ENCODE results near the gene RAI2. TPM values are rescaled to one million over a fixed set of nuclear protein-coding genes. Genes with fewer than 3 reads are reported as not detected.

Gene RAI2
- total RNA-seq, 1 donor from 2014 or later = 0.52 TPM

DNA sequence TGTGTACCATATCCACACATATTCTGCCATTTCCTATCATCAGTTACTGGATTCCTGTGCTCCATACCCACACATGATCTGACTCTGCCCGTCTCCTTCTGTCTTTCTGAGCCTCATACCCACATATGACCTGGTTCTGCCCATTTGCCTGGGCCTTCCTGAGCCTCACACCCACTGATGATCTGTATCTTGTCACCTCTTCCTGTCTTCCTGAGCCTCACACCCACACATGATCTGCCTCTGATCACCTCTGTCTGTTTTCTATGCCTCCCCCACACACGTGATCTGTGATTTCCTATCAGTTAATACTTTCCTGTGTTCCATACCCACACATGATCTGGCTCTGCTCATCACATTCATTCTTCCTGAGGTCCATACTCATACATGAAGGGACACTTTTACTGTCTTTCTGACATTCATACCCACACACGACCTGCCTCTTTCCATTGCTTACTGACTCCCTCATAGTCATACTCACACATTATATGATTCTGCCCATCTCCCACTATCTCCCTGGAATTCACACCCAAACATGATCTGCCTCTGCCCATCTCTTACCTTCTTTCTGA, 91.3 kb downstream of the RAI2 start:
- H3K4me3 ChIP-seq (ENCODE audit: low read length in 3 of 3) = no peak overlapping the region
- H3K9me3 ChIP-seq (ENCODE audit: control insufficient read depth in 3 of 3, low read length in 3 of 3) = peaks cover 0 to 3% (median 0%) of the 10 kb centered on the region in 3 donors
- H3K36me3 ChIP-seq (ENCODE audit: control insufficient read depth in 3 of 3, insufficient read depth in 3 of 3, low read length in 3 of 3) = no peaks in the 10 kb centered on the region
- H3K27ac ChIP-seq (ENCODE audit: low read depth, low read length) = no peak overlapping the region
- H3K27me3 ChIP-seq (ENCODE audit: control insufficient read depth in 3 of 3, insufficient read depth in 3 of 3, low read length in 3 of 3) = peaks cover 0 to 34% (median 13%) of the 10 kb centered on the region in 3 donors
- H3K4me1 ChIP-seq (ENCODE audit: control insufficient read depth in 3 of 3, insufficient read depth in 3 of 3, low read length in 3 of 3) = no peaks in the 10 kb centered on the region
- no peak overlapping the region for H3K9ac ChIP-seq (ENCODE audit: low read depth in 1 of 3, low read length in 3 of 3)

DNA sequence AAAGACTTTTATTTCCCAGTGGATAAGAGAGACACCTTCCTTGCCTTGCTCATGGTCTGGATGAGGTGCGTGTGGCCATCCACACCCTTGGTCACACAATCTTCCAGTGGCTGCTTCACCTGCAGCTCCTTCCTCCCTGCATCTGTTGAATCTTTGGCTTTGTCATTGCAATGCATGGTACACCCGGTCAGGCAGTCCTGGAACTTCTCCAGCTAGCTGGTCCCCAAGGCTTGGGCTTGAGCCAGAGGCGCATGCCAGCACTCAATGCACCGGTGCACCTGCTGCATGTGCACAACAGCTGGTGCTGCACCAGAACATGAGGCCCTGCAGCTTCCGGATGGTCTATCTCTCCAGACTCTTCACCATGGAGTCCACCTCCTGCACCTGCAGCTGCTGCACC, 92.1 kb downstream of the RAI2 start:
- Histone ChIP-seq H3K36me3 (ENCODE audit: control insufficient read depth in 3 of 3, insufficient read depth in 3 of 3, low read length in 3 of 3) (no peaks in the 10 kb centered on the region), H3K27ac (ENCODE audit: low read depth, low read length) (no peak overlapping the region), H3K4me3 (ENCODE audit: low read length in 3 of 3) (no peak overlapping the region), H3K9me3 (ENCODE audit: control insufficient read depth in 3 of 3, low read length in 3 of 3) (peaks cover 0 to 3% (median 0%) of the 10 kb centered on the region in 3 donors), H3K4me1 (ENCODE audit: control insufficient read depth in 3 of 3, insufficient read depth in 3 of 3, low read length in 3 of 3) (no peaks in the 10 kb centered on the region), H3K27me3 (ENCODE audit: control insufficient read depth in 3 of 3, insufficient read depth in 3 of 3, low read length in 3 of 3) (peaks cover 0 to 28% (median 9%) of the 10 kb centered on the region in 3 donors), H3K9ac (ENCODE audit: low read depth in 1 of 3, low read length in 3 of 3) (no peak overlapping the region)

DNA sequence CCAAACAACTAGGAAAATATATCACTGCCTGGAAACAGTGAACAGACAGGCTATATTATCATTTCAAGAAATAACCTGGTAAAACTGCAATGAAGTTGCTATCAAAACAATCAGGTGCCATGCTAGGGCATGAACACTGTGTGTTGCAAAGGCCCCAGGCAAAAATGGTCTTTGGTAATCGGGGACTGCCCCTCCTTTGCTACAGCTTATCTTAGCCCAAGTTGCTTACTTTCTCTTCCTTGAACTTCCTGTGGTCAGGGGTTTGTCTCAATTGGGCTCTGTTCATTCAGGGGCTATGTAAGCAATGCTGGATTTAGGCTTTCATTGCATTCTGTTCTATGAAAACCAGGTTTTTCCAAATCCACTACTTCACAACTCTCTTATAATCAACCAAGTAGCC, 93.4 kb downstream of the RAI2 start:
- no peak overlapping the region for H3K27ac ChIP-seq (ENCODE audit: low read depth, low read length)
- peaks cover 0 to 3% (median 0%) of the 10 kb centered on the region in 3 donors for H3K9me3 ChIP-seq (ENCODE audit: control insufficient read depth in 3 of 3, low read length in 3 of 3)
- peaks cover 0 to 22% (median 2%) of the 10 kb centered on the region in 3 donors for H3K27me3 ChIP-seq (ENCODE audit: control insufficient read depth in 3 of 3, insufficient read depth in 3 of 3, low read length in 3 of 3)
- H3K4me3 ChIP-seq (ENCODE audit: low read length in 3 of 3) = no peak overlapping the region
- H3K4me1 ChIP-seq (ENCODE audit: control insufficient read depth in 3 of 3, insufficient read depth in 3 of 3, low read length in 3 of 3) = no peaks in the 10 kb centered on the region
- no peak overlapping the region for H3K9ac ChIP-seq (ENCODE audit: low read depth in 1 of 3, low read length in 3 of 3)
- no peaks in the 10 kb centered on the region for H3K36me3 ChIP-seq (ENCODE audit: control insufficient read depth in 3 of 3, insufficient read depth in 3 of 3, low read length in 3 of 3)

DNA sequence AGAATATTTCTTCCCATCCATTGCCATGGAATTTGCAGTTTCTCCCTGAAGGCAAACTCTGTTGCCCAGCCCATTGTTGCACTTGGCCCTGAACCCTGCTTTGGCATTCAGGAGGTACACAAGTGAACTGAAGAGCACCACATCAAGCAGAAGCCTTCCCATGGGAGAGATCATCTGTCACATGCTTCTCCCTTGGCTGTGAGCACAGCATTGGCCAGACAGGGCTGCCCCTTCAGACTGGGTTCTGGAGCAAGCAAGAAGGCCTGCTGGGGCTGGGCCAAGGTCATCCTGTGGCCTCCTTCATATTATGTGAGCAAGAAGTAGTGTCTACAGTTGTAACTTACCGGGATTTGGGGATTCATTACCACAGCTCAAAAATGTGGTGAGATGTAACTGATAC, 101.1 kb downstream of the RAI2 start:
- Histone ChIP-seq H3K4me1 (ENCODE audit: control insufficient read depth in 3 of 3, insufficient read depth in 3 of 3, low read length in 3 of 3) (no peaks in the 10 kb centered on the region), H3K27ac (ENCODE audit: low read depth, low read length) (no peak overlapping the region), H3K9me3 (ENCODE audit: control insufficient read depth in 3 of 3, low read length in 3 of 3) (no peaks in the 10 kb centered on the region), H3K9ac (ENCODE audit: low read depth in 1 of 3, low read length in 3 of 3) (no peak overlapping the region), H3K4me3 (ENCODE audit: low read length in 3 of 3) (no peak overlapping the region), H3K27me3 (ENCODE audit: control insufficient read depth in 3 of 3, insufficient read depth in 3 of 3, low read length in 3 of 3) (no peaks in the 10 kb centered on the region), H3K36me3 (ENCODE audit: control insufficient read depth in 3 of 3, insufficient read depth in 3 of 3, low read length in 3 of 3) (no peaks in the 10 kb centered on the region)

DNA sequence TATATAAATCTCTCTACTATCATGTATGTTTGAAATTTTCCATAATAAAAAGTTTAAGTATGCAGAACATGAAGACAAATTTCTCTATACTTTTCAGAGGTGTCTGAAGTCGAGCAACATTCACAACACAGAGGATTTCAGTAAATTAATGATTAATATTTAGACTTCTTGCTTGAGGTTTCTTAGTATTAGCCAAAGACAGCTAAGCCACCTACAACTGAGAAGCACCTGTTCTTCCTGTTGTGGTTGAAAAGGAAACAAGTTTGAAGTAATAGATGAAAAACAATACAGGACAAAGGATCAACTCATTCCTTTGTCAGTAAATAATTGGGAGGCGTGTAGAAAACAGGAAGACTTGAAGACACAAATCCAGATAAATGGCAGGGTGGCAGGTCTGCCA, 102.7 kb downstream of the RAI2 start:
- Histone ChIP-seq H3K4me1 (ENCODE audit: control insufficient read depth in 3 of 3, insufficient read depth in 3 of 3, low read length in 3 of 3) (no peaks in the 10 kb centered on the region), H3K27ac (ENCODE audit: low read depth, low read length) (no peak overlapping the region), H3K36me3 (ENCODE audit: control insufficient read depth in 3 of 3, insufficient read depth in 3 of 3, low read length in 3 of 3) (no peaks in the 10 kb centered on the region), H3K9me3 (ENCODE audit: control insufficient read depth in 3 of 3, low read length in 3 of 3) (no peaks in the 10 kb centered on the region), H3K27me3 (ENCODE audit: control insufficient read depth in 3 of 3, insufficient read depth in 3 of 3, low read length in 3 of 3) (no peaks in the 10 kb centered on the region), H3K4me3 (ENCODE audit: low read length in 3 of 3) (no peak overlapping the region), H3K9ac (ENCODE audit: low read depth in 1 of 3, low read length in 3 of 3) (no peak overlapping the region)

DNA sequence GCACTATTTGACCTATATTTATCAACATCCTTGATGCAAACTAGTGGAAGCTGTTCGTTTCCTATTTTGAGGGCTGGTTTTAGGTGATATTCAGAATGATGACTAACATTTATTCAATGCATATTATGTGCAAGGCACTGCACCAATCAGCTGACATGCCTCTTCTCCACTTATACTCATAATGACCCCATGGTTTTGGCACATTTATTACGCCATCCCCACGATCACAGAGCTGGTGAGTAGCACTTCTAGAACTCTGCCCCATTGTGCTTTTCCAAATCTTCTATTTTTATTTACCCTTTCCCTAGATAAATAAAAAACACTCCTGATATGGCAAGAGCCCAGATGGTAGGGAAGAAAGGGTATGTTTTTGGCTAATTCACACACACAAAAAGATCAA, 110.7 kb downstream of the RAI2 start:
- no peak overlapping the region for H3K4me3 ChIP-seq (ENCODE audit: low read length in 3 of 3)
- peaks cover 11 to 17% (median 11%) of the 10 kb centered on the region in 3 donors for H3K36me3 ChIP-seq (ENCODE audit: control insufficient read depth in 3 of 3, insufficient read depth in 3 of 3, low read length in 3 of 3)
- H3K27me3 ChIP-seq (ENCODE audit: control insufficient read depth in 3 of 3, insufficient read depth in 3 of 3, low read length in 3 of 3) = no peaks in the 10 kb centered on the region
- H3K9ac ChIP-seq (ENCODE audit: low read depth in 1 of 3, low read length in 3 of 3) = no peak overlapping the region
- H3K4me1 ChIP-seq (ENCODE audit: control insufficient read depth in 3 of 3, insufficient read depth in 3 of 3, low read length in 3 of 3) = no peaks in the 10 kb centered on the region
- H3K27ac ChIP-seq (ENCODE audit: low read depth, low read length) = no peak overlapping the region
- H3K9me3 ChIP-seq (ENCODE audit: control insufficient read depth in 3 of 3, low read length in 3 of 3) = no peaks in the 10 kb centered on the region

Other genes with a start within 250 kb of the RAI2 start
- gene SCML1, start 123.8 kb downstream of the RAI2 start, total RNA-seq = 4.2 TPM

Measured in skeletal muscle tissue (tissue), 4 donors.